Karpas-422 (cell line): ENCODE results near the gene PYHIN1. TPM values are rescaled to one million over a fixed set of nuclear protein-coding genes. Genes with fewer than 3 reads are reported as not detected.

Source experiments
- DNase-seq: peaks from one replicate; pipeline ENCODE4 v3.0.0-alpha.2; 2015
- H2AFZ ChIP-seq: fragments of 200-600 bp; sonication (generic); 2 replicates; pipeline ENCODE4 v1.6.1; 2014; ENCODE audit warnings: antibody characterized with exemption, low read length, mixed read lengths
- H3K27ac ChIP-seq: fragments of 200-600 bp; sonication (generic); 2 replicates; pipeline ENCODE4 v1.5.1; 2014; ENCODE audit warnings: mild to moderate bottlenecking, low read length, moderate library complexity
- H3K27me3 ChIP-seq: fragments of 200-600 bp; sonication (generic); 2 replicates; pipeline ENCODE4 v1.6.1; 2014; ENCODE audit warnings: low read length, mixed read lengths
- H3K36me3 ChIP-seq: fragments of 200-600 bp; sonication (generic); 2 replicates; pipeline ENCODE4 v1.6.1; 2014; ENCODE audit warnings: low read length, mixed read lengths; ENCODE audit not compliant: insufficient read depth
- H3K4me1 ChIP-seq: fragments of 200-600 bp; sonication (generic); 2 replicates; pipeline ENCODE4 v1.6.1; 2014; ENCODE audit warnings: mild to moderate bottlenecking, low read length, mixed read lengths
- H3K4me2 ChIP-seq: fragments of 200-600 bp; sonication (generic); 2 replicates; pipeline ENCODE4 v1.6.1; 2014; ENCODE audit warnings: low read length, low read depth, mild to moderate bottlenecking; ENCODE audit not compliant: poor library complexity, severe bottlenecking
- H3K4me3 ChIP-seq: fragments of 200-600 bp; sonication (generic); 2 replicates; pipeline ENCODE4 v1.5.1; 2014; ENCODE audit warnings: mild to moderate bottlenecking, antibody characterized with exemption, low read length, mixed read lengths
- H3K79me2 ChIP-seq: fragments of 200-600 bp; sonication (generic); 2 replicates; pipeline ENCODE4 v1.6.1; 2014; ENCODE audit warnings: mild to moderate bottlenecking, low read length, mixed read lengths
- H3K9ac ChIP-seq: fragments of 200-600 bp; sonication (generic); 2 replicates; pipeline ENCODE4 v1.6.0; 2014; ENCODE audit warnings: low read length
- H3K9me2 ChIP-seq: fragments of 200-600 bp; sonication (generic), shearing (Covaris generic); replicated peaks from 2 replicates; pipeline ENCODE4 v1.6.0; 2014; ENCODE audit warnings: mild to moderate bottlenecking, low read length, moderate library complexity; ENCODE audit not compliant: insufficient read depth
- H3K9me3 ChIP-seq: fragments of 300-700, 200-600 bp; sonication (generic); 2 replicates; pipeline ENCODE4 v1.6.1; 2014; ENCODE audit warnings: low read length, mixed read lengths
- H4K20me1 ChIP-seq: fragments of 200-600 bp; sonication (generic); 2 replicates; pipeline ENCODE4 v1.6.1; 2014; ENCODE audit warnings: mild to moderate bottlenecking, antibody characterized with exemption, low read length, low read depth; ENCODE audit not compliant: insufficient read depth
- total RNA-seq: library from RNA; depleted of rRNA; stranded (reverse); fragments of >200 nt; shearing (Covaris generic); gene quantifications from 2 replicates; pipeline ENCODE4 v1.2.3, GENCODE V29; 2014; ENCODE audit warnings: low replicate concordance; rRNA removed

Gene PYHIN1
- total RNA-seq, 1 experiment from 2014 or later, result not detected

- Histone ChIP-seq H3K4me1 (no peaks in the 10 kb centered on the region), H3K36me3 (0 out of 2 replicates have a peak, but pooled peaks cover 3% of the 10 kb centered on the region), H3K79me2 (peaks cover 7% of the 10 kb centered on the region; the same call in 1 of the 2 replicates), H2AFZ (no peak overlapping the region), H3K4me3 (no peak overlapping the region), H4K20me1 (no peaks in the 10 kb centered on the region), H3K4me2 (no peak overlapping the region), H3K27me3 (no peaks in the 10 kb centered on the region), H3K9me3 (no peaks in the 10 kb centered on the region), H3K27ac (no peak overlapping the region), H3K9me2 (no peaks in the 10 kb centered on the region), H3K9ac (no peak overlapping the region)
- no peak for DNase-seq
Measured at GRCh38 chr1:159025043-159025442, 93.7 kb downstream of the PYHIN1 start.

Other genes starting within 250 kb of the PYHIN1 start
- not detected in 2 replicates for gene SPTA1, start 244.8 kb upstream of the PYHIN1 start, total RNA-seq
- not detected in 2 replicates for gene OR6K2, start 230.9 kb upstream of the PYHIN1 start, total RNA-seq
- not detected in 2 replicates for gene OR6K3, start 210.8 kb upstream of the PYHIN1 start, total RNA-seq
- gene OR6K6, start 176.8 kb upstream of the PYHIN1 start, total RNA-seq, result not detected in 2 replicates
- gene OR6N1, start 159.4 kb upstream of the PYHIN1 start, total RNA-seq, result not detected in 2 replicates
- gene OR6N2, start 150.3 kb upstream of the PYHIN1 start, total RNA-seq, result not detected in 2 replicates
- gene MNDA, start 100.2 kb upstream of the PYHIN1 start, total RNA-seq, result not detected in 2 replicates
- 31.9 and 36.3 TPM in 2 replicates for gene IFI16, start 78.4 kb downstream of the PYHIN1 start, total RNA-seq
- 1.7 and 2.1 TPM in 2 replicates for gene AIM2, start 145.2 kb downstream of the PYHIN1 start, total RNA-seq
- gene CADM3, start 240.1 kb downstream of the PYHIN1 start, total RNA-seq, result not detected in 2 replicates